Breast epithelium (tissue), 4 donors: ENCODE measurements around the gene EXOC3L2. TPM values are rescaled to one million over a fixed set of nuclear protein-coding genes. Genes with fewer than 3 reads are reported as not detected.

Experiments used
- DNase-seq, 2 donors: peaks; one replicate each; pipeline ENCODE4 v3.0.0-alpha.2; 2019; ENCODE audit warnings: low spot score in 2 of 2
- H3K27ac ChIP-seq, 2 donors: fragments of 200-600 bp; sonication (generic) in 1 of 2; one replicate each; pipeline ENCODE4 v1.5.1; 2016 to 2019; ENCODE audit warnings: mild to moderate bottlenecking in 1 of 2
- H3K27me3 ChIP-seq, 2 donors: fragments of 200-600 bp; sonication (generic) in 1 of 2; one replicate each; pipeline versions ENCODE4 v1.5.1 to v1.6.0; 2017 to 2019; ENCODE audit warnings: control low read depth in 1 of 2, mild to moderate bottlenecking in 1 of 2
- H3K36me3 ChIP-seq: fragments of 200-600 bp; one replicate; pipeline ENCODE4 v1.5.1; 2019
- H3K4me1 ChIP-seq, 2 donors: fragments of 200-600 bp; sonication (generic); one replicate each; pipeline ENCODE4 v1.5.1; 2016 to 2019; ENCODE audit warnings: control low read depth in 1 of 2
- H3K4me3 ChIP-seq, 3 donors: fragments of 200-600 bp; sonication (generic); 1 replicate in 2 of 3; 2 replicates in 1 of 3; pipeline ENCODE4 v1.5.1; 2016 to 2019; ENCODE audit warnings: mild to moderate bottlenecking in 3 of 3, moderate library complexity in 2 of 3
- H3K9me3 ChIP-seq, 2 donors: fragments of 200-600 bp; sonication (generic) in 1 of 2; one replicate each; pipeline ENCODE4 v1.5.1; 2016 to 2019; ENCODE audit warnings: control low read depth in 1 of 2
- POLR2A ChIP-seq: fragments of 450-650 bp; IDR thresholded peaks from one replicate; pipeline ENCODE4 v1.6.1; 2016; ENCODE audit warnings: antibody characterized with exemption, mild to moderate bottlenecking, moderate library complexity
- POLR2AphosphoS5 ChIP-seq, 3 donors: sonication (generic); formaldehyde crosslinking; IDR thresholded peaks; one replicate each; pipeline ENCODE4 v1.6.1; 2017; ENCODE audit warnings: antibody characterized with exemption in 3 of 3
- intact Hi-C: fragments of 100-400 bp; cut with DNase I; formaldehyde crosslinking; loops from one replicate; pipeline ENCODE4 v1.15.1; 2023; ENCODE audit warnings: low total_unique reads
- total RNA-seq, 3 donors: library from RNA; depleted of rRNA; stranded (reverse); fragments of >200 nt; gene quantifications; one replicate each; pipeline ENCODE4 v1.1.0, GENCODE V29; 2016
- TF ChIP-seq, protein P1 (sequence below), 3 donors: fragments of 450-650 bp; IDR thresholded peaks; one replicate each; pipeline ENCODE4 v1.5.1; 2016 to 2017; ENCODE audit warnings: antibody characterized with exemption in 3 of 3, mild to moderate bottlenecking in 3 of 3, moderate library complexity in 3 of 3

The EXOC3L2 gene
- total RNA-seq, 3 donors from 2014 or later: 0.44 to 2.3 (median 0.64) TPM

DNA sequence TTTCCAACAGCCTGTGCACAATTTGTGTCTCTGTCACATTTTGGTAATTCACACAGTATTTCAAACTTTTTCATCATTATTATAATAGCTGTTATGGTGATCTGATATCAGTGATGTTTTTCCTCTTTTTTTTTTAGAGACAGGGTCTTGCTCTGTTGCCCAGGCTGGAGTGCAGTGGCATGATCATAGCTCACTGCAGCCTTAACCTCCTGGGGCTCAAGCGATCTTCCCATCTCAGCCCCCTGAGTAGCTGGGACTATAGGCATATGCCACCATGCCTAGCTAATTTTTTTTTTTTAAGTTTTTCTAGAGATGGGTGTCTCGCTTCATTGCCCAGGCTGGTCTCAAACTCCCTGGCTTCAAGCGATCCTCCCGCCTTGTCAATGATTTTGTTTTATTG, 11.6 kb upstream of the EXOC3L2 start:
- Histone ChIP-seq H3K36me3 (no peaks in the 10 kb centered on the region), H3K4me3 (no peak overlapping the region), H3K9me3 (no peaks in the 10 kb centered on the region), H3K4me1 (peaks cover 0 to 17% of the 10 kb centered on the region in 2 donors), H3K27ac (no peak overlapping the region), H3K27me3 (no peaks in the 10 kb centered on the region)
- intact Hi-C loops: no loop called here
- no peak for DNase-seq
- TF ChIP-seq POLR2AphosphoS5 (IDR thresholded peaks at IDR 0.05) (no peak), POLR2A (no peak)
- TF ChIP-seq, protein P1, sequence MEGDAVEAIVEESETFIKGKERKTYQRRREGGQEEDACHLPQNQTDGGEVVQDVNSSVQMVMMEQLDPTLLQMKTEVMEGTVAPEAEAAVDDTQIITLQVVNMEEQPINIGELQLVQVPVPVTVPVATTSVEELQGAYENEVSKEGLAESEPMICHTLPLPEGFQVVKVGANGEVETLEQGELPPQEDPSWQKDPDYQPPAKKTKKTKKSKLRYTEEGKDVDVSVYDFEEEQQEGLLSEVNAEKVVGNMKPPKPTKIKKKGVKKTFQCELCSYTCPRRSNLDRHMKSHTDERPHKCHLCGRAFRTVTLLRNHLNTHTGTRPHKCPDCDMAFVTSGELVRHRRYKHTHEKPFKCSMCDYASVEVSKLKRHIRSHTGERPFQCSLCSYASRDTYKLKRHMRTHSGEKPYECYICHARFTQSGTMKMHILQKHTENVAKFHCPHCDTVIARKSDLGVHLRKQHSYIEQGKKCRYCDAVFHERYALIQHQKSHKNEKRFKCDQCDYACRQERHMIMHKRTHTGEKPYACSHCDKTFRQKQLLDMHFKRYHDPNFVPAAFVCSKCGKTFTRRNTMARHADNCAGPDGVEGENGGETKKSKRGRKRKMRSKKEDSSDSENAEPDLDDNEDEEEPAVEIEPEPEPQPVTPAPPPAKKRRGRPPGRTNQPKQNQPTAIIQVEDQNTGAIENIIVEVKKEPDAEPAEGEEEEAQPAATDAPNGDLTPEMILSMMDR (IDR thresholded peaks at IDR 0.05): no peak

DNA sequence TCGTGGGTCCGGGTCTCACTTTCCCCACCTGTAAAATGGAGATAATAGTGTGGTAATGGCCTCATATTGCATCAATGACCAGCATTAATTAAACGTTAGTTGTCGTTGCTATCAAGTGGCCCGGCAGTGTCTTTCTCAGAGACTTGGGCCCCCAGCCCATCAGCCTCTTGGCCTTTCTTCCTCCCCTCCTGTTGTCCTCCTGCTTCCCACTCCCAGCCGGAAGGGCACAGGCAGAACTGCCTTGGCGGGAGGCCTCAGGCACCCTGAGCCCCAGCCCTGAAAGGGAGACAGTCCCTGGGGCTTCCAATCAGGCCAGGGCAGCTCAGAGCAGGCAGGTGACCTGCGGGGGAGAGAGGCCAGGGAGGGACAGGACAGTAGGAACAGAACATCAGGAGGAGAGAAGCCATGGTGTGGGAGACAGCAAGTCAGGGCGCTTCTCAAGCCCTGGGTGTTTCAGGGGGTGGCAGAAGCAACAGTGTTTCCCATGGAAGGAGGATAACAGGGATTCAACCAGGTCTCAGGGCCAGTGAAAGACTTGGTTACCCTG, 10.5 kb upstream of the EXOC3L2 start:
- TF ChIP-seq POLR2A: no peak
- TF ChIP-seq, protein P1 (IDR thresholded peaks at IDR 0.05): no peak
- no peak for TF ChIP-seq POLR2AphosphoS5 (IDR thresholded peaks at IDR 0.05)
- DNase-seq: no peak
- no peaks in the 10 kb centered on the region for H3K9me3 ChIP-seq

DNA sequence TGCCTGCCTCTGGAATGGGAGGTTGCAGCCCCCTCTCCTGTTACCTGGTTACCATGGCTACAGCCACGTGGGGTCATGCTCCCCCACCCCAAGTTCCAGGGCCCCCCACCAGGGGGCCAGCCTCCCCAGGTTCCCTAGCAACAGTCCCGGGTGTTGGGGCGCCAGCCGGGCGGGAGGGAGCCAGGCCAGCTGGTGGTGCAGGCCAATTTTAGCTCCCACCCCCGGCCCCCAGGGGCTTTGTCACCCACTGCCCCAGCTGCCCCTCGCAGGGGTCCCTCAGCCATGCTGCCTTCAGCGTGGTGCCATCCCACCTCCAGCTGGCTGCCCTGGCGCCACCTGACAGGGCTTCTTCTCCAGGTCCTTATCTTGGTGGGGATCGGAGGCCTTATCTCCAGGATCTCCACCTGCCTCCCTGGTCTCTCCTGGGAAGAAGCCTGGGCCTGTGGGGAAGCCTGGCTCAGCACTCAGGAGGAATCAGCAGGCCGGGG, 8.9 kb upstream of the EXOC3L2 start:
- no peaks in the 10 kb centered on the region for H3K27me3 ChIP-seq
- H3K4me3 ChIP-seq: peak overlapping the region in 1 of 3 donors; percentile 99
- TF ChIP-seq POLR2AphosphoS5 (IDR thresholded peaks at IDR 0.05) (no peak), POLR2A (no peak)
- TF ChIP-seq, protein P1 (IDR thresholded peaks at IDR 0.05): no peak
- H3K27ac ChIP-seq: peak overlapping the region; percentile 21 to 52
- no peaks in the 10 kb centered on the region for H3K36me3 ChIP-seq
- DNase-seq: no peak
- intact Hi-C loops: no loop called here
- H3K9me3 ChIP-seq: no peaks in the 10 kb centered on the region
- peaks cover 0 to 17% of the 10 kb centered on the region in 2 donors for H3K4me1 ChIP-seq

More for the DNA sequence above, 10.5 kb upstream of the EXOC3L2 start:
- Histone ChIP-seq H3K27me3 (no peaks in the 10 kb centered on the region), H3K4me3 (no peak overlapping the region), H3K27ac (no peak overlapping the region), H3K4me1 (peaks cover 0 to 17% of the 10 kb centered on the region in 2 donors), H3K36me3 (no peaks in the 10 kb centered on the region)
- intact Hi-C loops: no loop called here

DNA sequence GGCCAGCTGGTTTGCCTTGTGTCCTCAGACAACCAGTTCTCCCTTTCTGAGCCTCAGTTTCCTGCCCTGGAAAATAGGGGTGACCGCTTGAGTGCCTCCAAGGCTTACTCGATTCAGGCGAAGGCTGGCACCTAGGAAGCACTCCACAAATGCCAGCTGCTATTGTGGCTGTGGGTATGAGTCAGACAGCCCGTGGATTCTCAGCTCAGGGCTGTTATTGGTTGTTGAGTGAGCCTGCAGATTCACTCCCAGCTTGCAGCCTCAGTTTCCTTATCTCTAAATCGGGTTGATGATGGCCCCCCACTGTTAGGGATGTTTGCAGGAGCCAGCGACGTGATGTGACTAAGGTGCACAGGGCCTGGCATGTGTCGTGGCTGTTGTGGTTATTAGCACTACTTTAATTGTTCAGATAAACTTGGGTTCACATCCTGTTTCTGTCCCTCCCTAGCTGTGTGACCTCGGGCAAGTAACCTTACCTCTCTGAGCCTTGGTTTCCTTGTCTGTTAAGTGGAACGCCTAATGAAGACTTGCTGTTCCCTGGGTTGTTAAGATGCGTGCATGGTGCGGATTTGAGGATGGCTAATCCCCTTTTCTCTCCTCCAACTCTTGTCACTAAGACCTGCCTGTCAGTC, 8.3 kb upstream of the EXOC3L2 start:
- no peak for DNase-seq
- Histone ChIP-seq H3K36me3 (no peaks in the 10 kb centered on the region), H3K4me1 (peaks cover 0 to 17% of the 10 kb centered on the region in 2 donors), H3K4me3 (peak overlapping the region in 1 of 3 donors; percentile 99), H3K27me3 (no peaks in the 10 kb centered on the region), H3K27ac (peak overlapping the region; percentile 33 to 52), H3K9me3 (no peaks in the 10 kb centered on the region)
- intact Hi-C loops: no loop called here
- TF ChIP-seq, protein P1 (IDR thresholded peaks at IDR 0.05): no peak
- TF ChIP-seq POLR2A (no peak), POLR2AphosphoS5 (IDR thresholded peaks at IDR 0.05) (no peak)
